Small intestine (tissue), 7 donors: ENCODE results near the gene ADORA2A. TPM values are rescaled to one million over a fixed set of nuclear protein-coding genes. Genes with fewer than 3 reads are reported as not detected.

ENCODE experiments used
- DNase-seq, 2 donors: peaks; one replicate each; pipeline versions ENCODE4 v3.0.0 to v3.0.0-alpha.2; 2013
- FAIRE-seq: peaks from 2 replicates; lab custom pipeline; 2012; peaks lifted over from hg19 to GRCh38; lab: Jason Lieb, UNC
- H3K27ac ChIP-seq, 3 donors: one replicate each; pipeline ENCODE4 v1.5.1; 2013; ENCODE audit warnings: low read length in 2 of 3, mild to moderate bottlenecking in 2 of 3, control low read depth in 1 of 3, inconsistent platforms in 1 of 3, low read depth in 1 of 3, moderate library complexity in 1 of 3
- H3K27me3 ChIP-seq, 3 donors: one replicate each; pipeline ENCODE4 v1.6.1; 2013; ENCODE audit warnings: low read length in 3 of 3, inconsistent platforms in 1 of 3; ENCODE audit not compliant: control insufficient read depth in 3 of 3, insufficient read depth in 3 of 3
- H3K36me3 ChIP-seq, 3 donors: one replicate each; pipeline ENCODE4 v1.6.1; 2013; ENCODE audit warnings: low read length in 3 of 3, inconsistent platforms in 1 of 3, low read depth in 1 of 3, mild to moderate bottlenecking in 1 of 3, moderate library complexity in 1 of 3; ENCODE audit not compliant: control insufficient read depth in 3 of 3, insufficient read depth in 2 of 3
- H3K4me1 ChIP-seq, 3 donors: one replicate each; pipeline ENCODE4 v1.6.1; 2013; ENCODE audit warnings: low read length in 2 of 3, inconsistent platforms in 1 of 3, low read depth in 1 of 3, mild to moderate bottlenecking in 1 of 3, moderate library complexity in 1 of 3; ENCODE audit not compliant: control insufficient read depth in 3 of 3, insufficient read depth in 2 of 3
- H3K4me3 ChIP-seq, 3 donors: one replicate each; pipeline ENCODE4 v1.5.1; 2013; ENCODE audit warnings: low read length in 3 of 3, control low read depth in 1 of 3, inconsistent platforms in 1 of 3, low read depth in 1 of 3, mild to moderate bottlenecking in 1 of 3, moderate library complexity in 1 of 3
- H3K9me3 ChIP-seq, 2 donors: one replicate each; pipeline ENCODE4 v1.6.1; 2013; ENCODE audit warnings: low read depth in 1 of 2, low read length in 1 of 2; ENCODE audit not compliant: control insufficient read depth in 2 of 2, insufficient read depth in 1 of 2
- WGBS, 3 donors: extraction: QIAGEN DNeasy Blood & Tissue Kit; methylation state at CpG; one replicate each; pipeline ENCODE4 v1.1.7; 2013; 5-methylcytosine and 5-hydroxymethylcytosine counted together
- polyA plus RNA-seq, 4 donors: library from polyadenylated mRNA; stranded (reverse) in 3 of 4; unstranded in 1 of 4; fragments of 200-250 nt in 3 of 4; fragments of 120-200 nt in 1 of 4; gene quantifications; one replicate each; pipeline versions ENCODE4 v1.2.1 to v1.2.3, GENCODE V29; 2013
- donor health status: healthy with polysubstance abuse.
- donor health status: control.
- donor health status: control.
- donor health status: Bipolar disorder and iron deficiency.
- donor health status: healthy.

ADORA2A gene
- polyA plus RNA-seq, 4 donors: 0.67 to 9.0 (median 2.5) TPM

DNA sequence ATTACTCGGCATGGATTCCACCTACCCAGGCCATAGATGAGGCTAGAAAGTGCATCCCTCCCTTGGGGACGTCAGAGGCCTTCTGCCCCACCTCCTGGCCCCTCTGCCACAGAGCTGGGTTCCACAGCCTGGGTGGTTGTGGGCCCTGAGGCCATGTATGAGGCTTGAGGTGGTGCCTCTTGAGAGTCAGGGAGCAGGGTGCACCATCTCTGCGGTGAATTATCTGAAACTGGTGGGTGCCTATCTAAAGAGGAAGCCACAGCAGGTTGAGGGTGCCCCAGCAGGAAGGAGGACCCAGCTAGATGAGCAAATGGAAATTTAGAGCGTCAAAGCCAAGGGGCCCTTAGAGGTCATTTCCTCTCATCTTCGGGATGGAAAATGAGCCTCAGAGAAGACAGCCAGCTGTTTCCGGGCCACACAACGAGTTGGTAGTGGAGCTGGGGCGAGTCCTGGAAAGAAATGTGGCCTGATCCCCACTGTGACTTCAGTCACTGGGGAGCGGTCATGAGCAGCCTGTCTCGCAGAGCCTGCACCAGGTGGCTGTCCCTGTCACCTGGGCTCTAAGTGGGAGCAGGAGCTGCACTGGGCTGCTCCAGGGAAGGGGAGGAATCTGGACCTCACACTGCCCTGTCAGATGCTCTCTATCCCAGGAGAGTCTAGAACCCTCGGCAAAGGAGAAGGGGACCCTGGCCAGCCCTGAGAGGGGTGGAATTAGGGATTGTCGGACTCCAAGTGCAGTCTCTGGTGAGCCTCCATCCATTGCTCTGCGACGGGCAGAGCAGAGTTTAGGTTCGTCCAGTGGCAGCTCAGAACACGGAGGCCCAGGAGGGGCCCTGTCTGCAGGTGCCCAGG lies 7.3 kb downstream of the ADORA2A start:
- H3K27ac ChIP-seq: peak overlapping the region; percentile 44 to 84 (median 71)
- peaks cover 0 to 15% (median 13%) of the 10 kb centered on the region in 3 donors for H3K4me1 ChIP-seq
- WGBS, 3 donors: 54 to 84% (median 68%) methylated on average over 16 of the region's 16 CpGs
- no peaks in the 10 kb centered on the region for H3K27me3 ChIP-seq
- no peak for FAIRE-seq
- no peak overlapping the region for H3K4me3 ChIP-seq
- peak; percentile 45 to 61 for DNase-seq
- H3K9me3 ChIP-seq: no peaks in the 10 kb centered on the region
- peaks cover 0 to 60% (median 0%) of the 10 kb centered on the region in 3 donors for H3K36me3 ChIP-seq

DNA sequence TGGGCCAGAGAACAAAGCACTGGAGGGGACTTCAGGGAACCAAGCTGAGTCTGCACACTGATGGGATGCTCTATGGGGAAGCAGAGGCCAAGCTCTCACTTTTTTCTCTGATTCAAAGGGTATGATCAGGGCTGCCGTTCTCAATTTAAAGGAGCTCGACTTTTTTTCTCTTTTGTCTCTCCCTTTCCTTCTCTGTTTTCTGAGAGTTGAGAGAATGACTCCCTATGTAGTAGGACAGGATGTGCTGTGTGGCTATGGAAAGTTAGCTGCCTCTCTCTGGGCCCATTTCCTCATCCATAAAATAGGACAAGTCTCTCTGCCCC lies 7.9 kb downstream of the ADORA2A start:
- Histone ChIP-seq H3K9me3 (no peaks in the 10 kb centered on the region), H3K27ac (peak overlapping the region in 2 of 3 donors; percentile 71 to 84), H3K4me1 (peaks cover 0 to 15% (median 13%) of the 10 kb centered on the region in 3 donors), H3K4me3 (no peak overlapping the region), H3K36me3 (peaks cover 0 to 63% (median 0%) of the 10 kb centered on the region in 3 donors), H3K27me3 (no peaks in the 10 kb centered on the region)
- no peak for DNase-seq
- WGBS, 3 donors: 79 to 88% (median 83%) methylated on average over 2 of the region's 2 CpGs
- FAIRE-seq: no peak

DNA sequence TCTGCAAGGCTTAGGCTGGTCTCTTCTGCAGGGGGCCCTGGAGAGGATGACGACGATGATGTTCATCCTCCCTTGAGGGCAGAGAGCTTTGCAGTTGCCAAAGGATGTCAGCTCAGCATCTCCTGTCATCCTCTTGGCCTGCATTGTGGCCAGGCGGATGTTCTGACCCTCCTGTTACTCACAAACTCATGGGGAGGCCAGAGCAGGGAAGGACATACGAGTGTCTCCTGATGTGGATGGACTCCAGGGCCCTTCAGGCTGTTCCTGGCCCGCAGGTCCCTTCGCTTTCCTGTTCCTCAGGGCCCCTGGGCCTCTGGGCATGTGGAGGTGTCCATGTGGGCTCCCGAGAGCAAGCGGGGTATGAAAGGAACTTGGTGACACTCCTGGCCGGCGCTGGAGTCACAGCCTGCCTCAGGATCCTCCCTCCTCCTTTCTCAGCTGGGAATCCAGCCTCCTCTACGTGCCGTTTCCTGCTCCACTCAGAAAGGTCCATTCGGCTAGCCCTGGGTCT lies 8.5 kb downstream of the ADORA2A start:
- peaks cover 0 to 69% (median 0%) of the 10 kb centered on the region in 3 donors for H3K36me3 ChIP-seq
- no peak overlapping the region for H3K4me3 ChIP-seq
- H3K4me1 ChIP-seq: peaks cover 0 to 15% (median 13%) of the 10 kb centered on the region in 3 donors
- no peaks in the 10 kb centered on the region for H3K27me3 ChIP-seq
- no peaks in the 10 kb centered on the region for H3K9me3 ChIP-seq
- peak overlapping the region; percentile 11 to 84 (median 14) for H3K27ac ChIP-seq
- FAIRE-seq (no peak), DNase-seq (no peak)
- 78 to 92% (median 86%) methylated on average over 13 of the region's 13 CpGs for WGBS, 3 donors

DNA sequence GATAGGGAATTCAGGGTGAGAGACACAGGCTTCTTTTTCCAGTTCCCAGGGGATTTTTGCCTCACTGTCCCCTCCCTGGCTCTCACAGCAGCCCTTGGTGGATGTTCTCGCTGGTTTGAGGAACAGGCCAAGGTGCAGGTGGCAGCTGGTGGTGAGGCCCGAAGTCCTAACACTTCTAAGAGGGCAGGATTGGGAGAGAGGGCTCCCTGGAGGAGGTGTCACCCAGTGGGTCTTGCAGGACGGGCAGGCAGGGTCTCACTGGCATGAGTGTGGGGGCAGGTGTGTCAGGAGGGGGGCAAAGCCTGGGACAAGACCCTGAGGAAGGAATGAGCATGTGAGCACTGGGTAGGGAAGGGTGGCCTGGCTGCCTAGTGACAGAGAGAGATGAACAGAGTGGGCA lies 9.2 kb downstream of the ADORA2A start:
- H3K4me1 ChIP-seq: peaks cover 0 to 15% (median 13%) of the 10 kb centered on the region in 3 donors
- FAIRE-seq (no peak), DNase-seq (no peak)
- WGBS, 3 donors: 73 to 83% (median 80%) methylated on average over 3 of the region's 3 CpGs
- peaks cover 0 to 73% (median 2%) of the 10 kb centered on the region in 3 donors for H3K36me3 ChIP-seq
- no peaks in the 10 kb centered on the region for H3K9me3 ChIP-seq
- peak overlapping the region in 2 of 3 donors; percentile 14 to 84 for H3K27ac ChIP-seq
- H3K27me3 ChIP-seq: no peaks in the 10 kb centered on the region
- H3K4me3 ChIP-seq: no peak overlapping the region

DNA sequence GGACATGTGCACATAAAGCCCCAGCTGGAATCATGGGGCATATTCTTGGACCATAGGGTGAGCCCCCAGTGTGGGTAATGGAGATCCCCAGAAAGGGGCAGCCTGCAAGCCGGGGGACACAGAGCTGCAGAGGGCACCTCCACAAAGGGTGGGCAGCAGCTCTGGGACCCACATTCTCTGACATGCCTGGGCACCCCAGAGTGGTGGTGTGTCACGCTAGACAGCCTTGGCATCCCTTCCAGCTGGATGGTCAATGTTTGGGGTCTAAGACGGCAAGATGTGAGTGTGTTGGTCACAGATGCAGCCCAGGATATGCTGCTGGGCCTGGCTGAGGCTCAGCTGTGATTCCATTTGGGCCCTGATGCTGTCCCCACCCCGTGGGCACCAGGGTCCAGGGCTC lies 9.7 kb downstream of the ADORA2A start:
- no peak for DNase-seq
- peak overlapping the region in 1 of 3 donors; percentile 84 for H3K27ac ChIP-seq
- H3K4me3 ChIP-seq: no peak overlapping the region
- H3K4me1 ChIP-seq: peaks cover 0 to 14% (median 12%) of the 10 kb centered on the region in 3 donors
- H3K27me3 ChIP-seq: no peaks in the 10 kb centered on the region
- peaks cover 0 to 76% (median 2%) of the 10 kb centered on the region in 3 donors for H3K36me3 ChIP-seq
- H3K9me3 ChIP-seq: no peaks in the 10 kb centered on the region
- FAIRE-seq: no peak
- 84 to 88% (median 84%) methylated on average over 4 of the region's 4 CpGs for WGBS, 3 donors

DNA sequence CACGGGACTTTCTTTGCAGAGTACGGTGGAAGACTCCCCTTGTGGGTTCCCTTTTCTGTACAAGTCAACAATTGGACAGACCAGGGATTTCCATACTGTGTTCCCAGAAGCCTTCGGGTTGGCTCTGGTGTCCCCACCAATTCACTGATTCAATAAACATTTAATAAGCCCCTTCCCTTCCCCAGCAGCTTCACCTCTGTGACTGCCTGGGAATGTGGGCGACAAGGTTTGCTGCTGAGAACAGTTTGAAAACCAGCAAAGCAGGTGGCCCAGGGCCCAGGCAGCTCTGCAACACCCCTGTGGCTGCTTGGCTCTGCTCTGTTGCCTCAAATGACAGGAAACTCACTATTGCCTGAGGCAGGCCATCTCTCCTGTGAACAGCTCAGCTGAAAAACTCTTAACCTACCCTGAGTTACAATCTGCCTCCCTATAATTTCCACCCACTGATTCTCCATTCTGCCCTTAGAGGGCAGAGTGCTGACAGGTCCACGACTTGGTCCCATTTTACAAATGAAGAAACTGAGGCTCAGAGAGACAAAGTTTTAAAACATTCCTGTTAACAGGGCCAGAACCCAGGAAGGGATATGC lies 10.4 kb downstream of the ADORA2A start:
- Histone ChIP-seq H3K27ac (no peak overlapping the region), H3K9me3 (no peaks in the 10 kb centered on the region), H3K36me3 (peaks cover 0 to 83% (median 2%) of the 10 kb centered on the region in 3 donors), H3K4me3 (no peak overlapping the region), H3K4me1 (peaks cover 0 to 10% (median 6%) of the 10 kb centered on the region in 3 donors), H3K27me3 (no peaks in the 10 kb centered on the region)
- no peak for DNase-seq
- no peak for FAIRE-seq
- 63 to 83% (median 81%) methylated on average over 5 of the region's 5 CpGs for WGBS, 3 donors

DNA sequence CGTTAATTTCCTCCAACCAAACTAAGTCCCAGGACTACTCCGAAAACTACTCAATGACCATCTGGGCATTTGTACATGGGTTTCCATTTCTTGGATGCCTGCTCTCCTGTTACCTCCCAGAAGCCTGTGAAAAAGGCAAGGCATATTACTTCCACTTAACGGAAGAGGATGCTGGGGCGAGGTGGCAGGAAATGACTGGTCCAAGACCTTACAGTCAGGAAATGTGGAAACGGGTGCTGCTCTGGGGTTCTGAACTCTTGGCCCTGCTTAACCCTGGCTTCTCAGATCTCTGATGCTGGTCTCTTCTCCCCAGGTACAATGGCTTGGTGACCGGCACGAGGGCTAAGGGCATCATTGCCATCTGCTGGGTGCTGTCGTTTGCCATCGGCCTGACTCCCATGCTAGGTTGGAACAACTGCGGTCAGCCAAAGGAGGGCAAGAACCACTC lies 12.9 kb downstream of the ADORA2A start:
- no peaks in the 10 kb centered on the region for H3K27me3 ChIP-seq
- H3K4me3 ChIP-seq: no peak overlapping the region
- no peaks in the 10 kb centered on the region for H3K9me3 ChIP-seq
- H3K27ac ChIP-seq: no peak overlapping the region
- FAIRE-seq (no peak), DNase-seq (no peak)
- 90 to 94% (median 94%) methylated on average over 10 of the region's 10 CpGs for WGBS, 3 donors
- no peaks in the 10 kb centered on the region for H3K4me1 ChIP-seq
- peaks cover 0 to 78% (median 2%) of the 10 kb centered on the region in 3 donors for H3K36me3 ChIP-seq

DNA sequence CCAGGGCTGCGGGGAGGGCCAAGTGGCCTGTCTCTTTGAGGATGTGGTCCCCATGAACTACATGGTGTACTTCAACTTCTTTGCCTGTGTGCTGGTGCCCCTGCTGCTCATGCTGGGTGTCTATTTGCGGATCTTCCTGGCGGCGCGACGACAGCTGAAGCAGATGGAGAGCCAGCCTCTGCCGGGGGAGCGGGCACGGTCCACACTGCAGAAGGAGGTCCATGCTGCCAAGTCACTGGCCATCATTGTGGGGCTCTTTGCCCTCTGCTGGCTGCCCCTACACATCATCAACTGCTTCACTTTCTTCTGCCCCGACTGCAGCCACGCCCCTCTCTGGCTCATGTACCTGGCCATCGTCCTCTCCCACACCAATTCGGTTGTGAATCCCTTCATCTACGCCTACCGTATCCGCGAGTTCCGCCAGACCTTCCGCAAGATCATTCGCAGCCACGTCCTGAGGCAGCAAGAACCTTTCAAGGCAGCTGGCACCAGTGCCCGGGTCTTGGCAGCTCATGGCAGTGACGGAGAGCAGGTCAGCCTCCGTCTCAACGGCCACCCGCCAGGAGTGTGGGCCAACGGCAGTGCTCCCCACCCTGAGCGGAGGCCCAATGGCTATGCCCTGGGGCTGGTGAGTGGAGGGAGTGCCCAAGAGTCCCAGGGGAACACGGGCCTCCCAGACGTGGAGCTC lies 13.5 kb downstream of the ADORA2A start:
- Histone ChIP-seq H3K9me3 (no peaks in the 10 kb centered on the region), H3K27ac (no peak overlapping the region), H3K27me3 (no peaks in the 10 kb centered on the region), H3K4me3 (no peak overlapping the region), H3K36me3 (peaks cover 0 to 78% (median 2%) of the 10 kb centered on the region in 3 donors), H3K4me1 (no peaks in the 10 kb centered on the region)
- FAIRE-seq (no peak), DNase-seq (no peak)
- 88 to 90% (median 90%) methylated on average over 30 of the region's 30 CpGs for WGBS, 3 donors
